Amniotic epithelial cell (primary cell): ENCODE results near the gene PYCARD.
A peak's percentile ranks its signal among the peaks of the same experiment; 100 is the strongest.
"Not testable (repeated sequence)": the region's sequence is repeated elsewhere in the genome, so short reads cannot be mapped to it uniquely, and the experiment has no call there.

ENCODE experiments used
- DNase-seq: peaks from one replicate; pipeline ENCODE4 v3.0.0-alpha.2; 2010; ENCODE audit warnings: low read depth

Gene PYCARD

DNA sequence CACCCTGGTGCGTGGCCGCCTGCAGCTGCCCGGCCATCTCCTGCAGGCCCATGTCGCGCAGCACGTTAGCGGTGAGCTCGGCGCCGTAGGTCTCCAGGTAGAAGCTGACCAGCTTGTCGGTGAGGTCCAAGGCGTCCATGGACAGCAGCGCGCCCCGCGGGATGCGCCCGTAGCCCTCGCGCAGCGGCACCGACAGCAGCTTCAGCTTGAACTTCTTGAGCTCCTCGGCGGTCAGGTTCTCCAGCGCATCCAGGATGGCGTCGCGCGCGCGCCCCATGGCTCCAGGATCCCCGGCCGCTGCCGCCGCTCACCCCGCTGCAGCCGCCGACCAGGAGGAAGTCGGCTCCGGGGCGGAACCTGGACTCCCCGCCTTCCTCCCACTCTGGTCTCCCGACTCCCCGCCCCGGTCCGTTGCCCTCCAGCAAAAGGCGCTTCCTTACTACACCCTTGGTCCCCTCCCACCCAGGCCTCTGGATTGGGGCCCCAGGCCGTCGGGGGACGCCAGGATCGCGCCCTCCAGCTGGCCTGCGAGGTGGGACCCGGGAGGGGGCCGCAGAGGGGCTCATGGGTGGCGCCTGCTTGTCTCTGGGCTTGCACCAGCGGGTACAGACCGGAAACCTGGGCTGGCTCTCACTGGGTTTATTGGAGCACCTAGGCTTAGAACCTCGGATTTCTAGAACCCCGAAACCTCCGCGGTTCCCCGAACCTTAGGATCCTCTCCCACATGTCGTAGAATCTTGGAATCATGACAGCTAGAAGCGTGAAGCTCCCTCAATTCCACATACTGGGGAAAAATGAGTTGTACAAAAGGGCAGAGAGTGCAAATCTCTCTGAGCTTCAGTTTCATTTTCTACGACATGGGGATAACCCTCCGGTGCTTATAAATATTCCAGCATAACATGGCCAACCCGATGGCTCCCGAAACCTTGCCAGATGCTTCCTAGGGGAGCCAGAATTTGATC lies at the start of gene PYCARD:
Gene PYCARD, minus strand, starts transcription at position 347 of the 962 bp plus-strand sequence. Its CDS starts 70 bp downstream, at position 277.
- DNase-seq = peak; percentile 26

DNA sequence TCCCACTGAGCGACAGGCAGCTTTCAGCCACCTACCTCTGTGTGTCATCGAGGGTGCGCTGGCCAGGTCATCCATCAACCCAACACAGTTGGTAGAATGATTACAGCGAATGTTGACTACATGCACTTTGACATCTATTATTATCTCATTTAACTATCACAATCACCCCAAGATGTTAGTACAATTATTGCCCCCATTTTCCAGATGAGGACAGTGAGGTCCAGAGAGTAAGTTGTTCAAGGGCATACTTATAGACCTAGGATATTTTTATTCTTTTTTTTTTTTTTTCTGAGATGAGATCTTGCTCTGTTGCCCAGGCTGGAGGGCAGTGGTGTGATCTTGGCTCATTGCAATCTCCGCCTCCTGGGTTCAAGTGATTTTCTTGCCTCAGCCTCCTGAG lies 48.9 kb upstream of the PYCARD start:
- DNase-seq = no peak

DNA sequence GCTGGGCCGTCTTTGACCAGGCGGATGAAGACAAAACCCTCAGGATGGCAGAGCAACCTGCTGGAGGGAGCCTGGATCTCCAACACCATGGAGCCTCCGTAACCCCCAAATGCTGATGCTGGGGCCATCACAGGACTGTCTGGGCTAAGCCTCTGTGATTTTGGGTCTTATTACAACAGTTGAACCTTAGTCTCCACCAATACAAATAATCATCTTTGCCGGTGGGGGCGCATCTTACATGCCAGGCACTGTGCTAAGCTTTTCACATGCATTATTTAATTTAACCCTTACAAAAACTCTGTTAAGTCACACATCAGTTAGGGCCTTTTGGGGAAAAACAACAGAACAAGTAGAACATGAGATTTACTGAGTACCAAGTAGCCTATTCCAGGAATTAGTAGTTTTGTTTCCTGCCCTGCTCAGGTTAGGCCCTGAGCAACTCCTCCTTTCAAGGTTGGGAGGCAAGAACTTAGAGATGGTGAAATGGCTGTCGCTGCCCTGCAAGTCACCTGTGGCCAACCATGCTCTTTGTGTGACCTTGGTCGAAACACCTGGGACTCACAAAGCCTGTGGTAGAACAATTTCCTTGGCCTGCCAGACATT lies 48.3 kb upstream of the PYCARD start:
- no peak for DNase-seq

DNA sequence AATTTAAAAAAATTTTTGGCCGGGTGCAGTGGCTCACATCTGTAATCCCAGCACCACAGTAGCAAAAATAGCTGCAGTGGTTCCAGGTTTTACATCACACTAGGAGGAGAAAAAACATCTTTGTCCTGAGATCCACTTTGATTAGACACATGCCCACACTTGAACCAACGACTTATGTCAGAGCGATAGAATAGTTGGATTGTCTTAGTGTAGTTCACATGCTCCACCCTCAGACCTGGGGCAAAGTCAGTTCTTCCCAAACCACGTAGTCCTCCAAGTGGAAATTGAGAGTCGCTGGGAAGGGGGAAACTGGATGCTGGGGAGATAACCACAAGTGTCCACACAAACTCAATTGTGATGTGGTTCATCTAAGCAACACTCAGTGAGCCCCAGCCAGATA lies 45.8 kb upstream of the PYCARD start:
- DNase-seq = no peak

DNA sequence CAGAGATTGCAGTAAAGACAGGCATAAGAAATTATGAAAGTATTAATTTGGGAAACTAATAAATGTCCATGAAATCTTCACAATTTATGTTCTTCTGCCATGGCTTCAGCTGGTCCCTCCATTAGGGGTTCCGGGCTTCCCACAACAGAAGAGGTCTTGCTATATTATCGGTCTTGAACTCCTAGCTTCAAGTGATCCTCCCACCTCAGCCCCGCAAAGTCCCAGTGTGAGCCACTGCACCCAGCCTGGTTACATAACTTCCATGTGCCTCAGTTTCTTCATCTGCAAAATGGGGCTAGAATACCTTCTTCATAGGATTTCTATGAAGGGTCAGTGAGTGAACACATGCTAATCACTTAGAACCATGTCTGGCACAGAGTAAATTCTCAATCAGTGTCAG lies 43.7 kb upstream of the PYCARD start:
- DNase-seq = no peak

DNA sequence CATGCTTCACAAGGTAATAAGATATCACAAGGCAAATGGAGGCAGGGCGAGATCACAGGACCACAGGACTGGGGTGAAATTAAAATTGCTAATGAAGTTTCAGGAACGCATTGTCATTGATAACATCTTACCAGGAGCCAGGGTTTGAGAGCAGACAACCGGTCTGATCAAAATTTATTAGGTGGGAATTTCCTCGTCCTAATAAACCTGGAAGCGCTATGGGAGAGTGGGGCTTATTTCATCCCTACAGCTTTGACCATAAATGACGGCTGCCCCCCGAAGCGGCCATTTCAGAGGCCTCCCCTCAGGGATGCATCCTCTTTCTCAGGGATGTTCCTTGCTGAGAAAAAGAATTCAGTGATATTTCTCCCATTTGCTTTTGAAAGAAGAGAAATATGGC lies 43.0 kb upstream of the PYCARD start:
- DNase-seq = not testable (repeated sequence)

DNA sequence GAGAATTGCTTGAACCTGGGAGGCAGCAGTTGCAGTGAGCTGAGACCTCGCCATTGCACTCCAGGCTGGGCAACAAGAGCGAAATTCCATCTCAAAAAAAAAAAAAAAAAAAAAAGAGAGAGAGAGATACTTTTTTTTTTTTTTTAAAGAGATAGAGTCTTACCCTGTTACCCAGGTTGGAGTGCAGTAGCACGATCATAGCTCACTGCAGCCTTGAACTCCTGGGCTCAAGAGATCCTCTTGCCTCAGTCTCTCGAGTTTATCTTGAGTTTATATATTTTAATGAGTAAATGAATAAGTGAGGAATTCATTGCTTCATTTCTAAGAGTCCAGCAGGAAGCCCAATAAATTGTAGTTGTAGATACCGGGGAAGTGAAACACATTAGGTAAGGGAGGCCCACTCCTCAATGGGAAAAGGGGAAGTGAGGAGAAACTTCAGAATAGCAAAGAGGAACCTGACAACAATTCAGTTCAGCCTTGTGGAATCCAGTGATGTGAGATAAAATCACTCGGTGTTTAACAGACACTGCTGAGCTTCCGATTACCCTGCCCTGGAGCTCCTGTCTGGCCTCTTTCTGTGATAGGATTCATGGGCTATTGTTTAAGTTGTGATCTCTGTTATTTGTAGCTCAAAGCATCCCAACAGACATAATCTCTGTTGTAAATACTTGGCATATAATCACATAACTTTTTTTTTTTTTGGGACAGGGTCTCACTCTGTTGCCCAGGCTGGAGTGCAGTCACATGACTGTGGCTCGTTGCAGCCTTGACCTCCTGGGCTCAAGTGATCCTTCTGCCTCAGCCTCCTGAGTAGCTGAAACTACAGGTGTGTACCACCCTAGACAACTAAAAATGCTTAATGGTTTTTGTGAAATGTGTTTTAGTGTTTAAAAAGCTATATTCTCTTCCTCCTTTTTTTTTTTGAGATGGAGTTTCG lies 41.4 kb upstream of the PYCARD start:
- DNase-seq = no peak

DNA sequence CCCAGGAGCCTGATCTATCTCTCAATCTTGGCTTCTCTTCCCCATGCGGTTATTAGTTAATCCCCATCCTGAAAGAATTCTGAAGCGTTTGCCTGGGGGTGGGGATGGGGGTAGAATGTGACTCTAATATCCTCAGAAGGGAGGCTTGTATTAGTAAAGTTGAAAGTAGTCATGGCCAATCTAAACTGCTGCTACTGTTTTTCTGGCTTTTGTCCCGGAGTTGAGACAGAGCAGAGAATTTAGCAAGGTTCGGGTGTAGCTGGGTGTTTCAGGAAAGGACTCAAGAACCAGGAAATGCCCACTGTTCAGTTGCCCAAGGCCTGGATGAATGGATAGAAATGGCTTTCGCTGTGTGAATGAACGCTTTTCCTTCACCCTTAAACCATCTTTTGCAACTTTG lies 39.6 kb upstream of the PYCARD start:
- no peak for DNase-seq

DNA sequence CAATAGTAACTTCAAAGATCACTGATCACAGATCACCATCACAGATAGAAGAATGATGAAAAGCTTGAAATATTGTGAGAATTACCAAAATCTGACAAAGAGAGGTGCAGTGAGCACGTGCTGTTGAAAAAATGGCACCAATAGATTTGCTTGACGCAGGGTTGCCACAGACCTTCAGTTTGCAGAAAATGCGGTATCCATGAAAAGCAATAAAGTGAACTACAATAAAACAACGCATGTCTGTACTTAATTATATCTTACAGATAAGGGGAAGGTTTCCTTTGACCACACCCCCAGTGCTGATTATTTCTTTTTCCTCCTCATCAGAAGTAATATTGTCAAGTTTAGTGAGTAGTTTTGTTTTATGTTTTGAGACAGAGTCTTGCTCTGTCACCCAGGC lies 35.5 kb upstream of the PYCARD start:
- no peak for DNase-seq

DNA sequence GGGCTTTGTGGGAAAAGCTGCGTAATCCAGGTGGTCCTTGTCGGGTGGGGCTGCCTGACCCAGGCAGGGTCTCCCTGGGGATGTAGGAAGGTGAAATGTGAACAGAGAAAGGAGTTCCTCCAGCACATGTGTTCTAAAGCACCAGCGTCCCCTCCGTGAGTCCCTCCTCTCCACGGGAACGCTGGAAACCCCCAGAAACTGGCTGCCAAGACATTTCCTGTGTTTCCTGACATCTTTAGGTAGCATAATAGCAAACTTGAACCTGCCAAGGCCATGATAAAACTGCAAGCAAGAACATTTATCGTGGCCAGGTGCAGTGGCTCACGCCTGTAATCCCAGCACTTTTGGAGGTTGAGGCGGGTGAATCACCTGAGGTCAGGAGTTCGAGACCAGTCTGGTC lies 26.9 kb upstream of the PYCARD start:
- DNase-seq = no peak

DNA sequence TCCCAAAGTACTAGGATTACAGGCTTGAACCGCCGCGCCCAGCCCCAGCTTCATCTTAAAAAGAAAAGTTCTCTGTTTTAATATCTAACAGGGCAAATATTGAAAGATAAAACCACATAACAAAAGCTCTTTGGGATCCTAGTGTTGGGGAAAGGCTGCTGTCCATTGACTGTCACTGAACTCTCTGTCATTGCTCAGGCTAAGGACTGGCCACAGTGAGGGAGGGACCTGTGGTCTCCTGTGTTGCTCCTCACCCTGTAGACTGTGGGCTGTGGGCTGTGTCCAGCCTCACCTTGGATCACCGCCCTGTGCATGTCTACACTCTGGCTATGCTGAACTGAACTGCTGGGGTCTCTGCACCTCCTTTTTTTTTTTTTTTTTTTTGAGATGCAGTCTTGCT lies 25.6 kb upstream of the PYCARD start:
- DNase-seq = no peak

DNA sequence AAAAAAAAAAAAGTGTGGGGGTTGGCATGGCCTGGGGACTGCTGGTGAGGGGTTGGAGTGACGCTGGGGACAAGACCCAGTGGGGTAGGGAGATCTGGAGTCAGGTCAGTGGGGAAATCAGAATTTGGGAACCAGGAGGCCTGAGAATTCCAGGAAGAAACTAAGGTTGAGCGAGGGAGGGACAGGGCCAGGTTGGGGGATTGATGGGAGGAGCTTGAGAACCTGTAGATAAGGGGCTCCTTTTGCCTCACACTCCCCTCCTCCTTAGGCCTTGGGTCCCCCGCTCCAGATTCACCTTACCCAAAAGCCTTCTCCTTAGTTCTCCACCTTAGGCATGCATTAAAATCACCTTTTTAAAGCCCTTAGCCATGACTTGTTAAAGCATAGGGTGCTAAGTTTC lies 22.6 kb upstream of the PYCARD start:
- DNase-seq = no peak

DNA sequence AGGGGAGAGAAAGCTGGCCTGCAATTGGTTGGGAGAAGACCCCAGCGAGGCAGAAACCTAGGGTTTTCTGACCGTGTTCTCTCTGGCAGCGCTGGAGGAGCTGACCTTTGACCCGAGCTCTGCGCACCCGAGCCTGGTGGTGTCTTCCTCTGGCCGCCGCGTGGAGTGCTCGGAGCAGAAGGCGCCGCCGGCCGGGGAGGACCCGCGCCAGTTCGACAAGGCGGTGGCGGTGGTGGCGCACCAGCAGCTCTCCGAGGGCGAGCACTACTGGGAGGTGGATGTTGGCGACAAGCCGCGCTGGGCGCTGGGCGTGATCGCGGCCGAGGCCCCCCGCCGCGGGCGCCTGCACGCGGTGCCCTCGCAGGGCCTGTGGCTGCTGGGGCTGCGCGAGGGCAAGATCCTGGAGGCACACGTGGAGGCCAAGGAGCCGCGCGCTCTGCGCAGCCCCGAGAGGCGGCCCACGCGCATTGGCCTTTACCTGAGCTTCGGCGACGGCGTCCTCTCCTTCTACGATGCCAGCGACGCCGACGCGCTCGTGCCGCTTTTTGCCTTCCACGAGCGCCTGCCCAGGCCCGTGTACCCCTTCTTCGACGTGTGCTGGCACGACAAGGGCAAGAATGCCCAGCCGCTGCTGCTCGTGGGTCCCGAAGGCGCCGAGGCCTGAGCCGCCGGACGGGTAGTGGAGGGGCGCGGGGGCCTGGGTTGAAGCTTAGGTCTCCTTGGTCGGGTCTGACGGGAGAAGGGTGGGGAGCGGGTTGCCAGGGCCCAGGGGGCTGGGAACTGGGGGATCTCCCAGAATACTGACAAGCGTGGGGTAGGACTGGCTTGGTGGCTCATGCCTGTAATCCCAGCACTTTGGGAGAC lies 21.8 kb upstream of the PYCARD start:
- no peak for DNase-seq

DNA sequence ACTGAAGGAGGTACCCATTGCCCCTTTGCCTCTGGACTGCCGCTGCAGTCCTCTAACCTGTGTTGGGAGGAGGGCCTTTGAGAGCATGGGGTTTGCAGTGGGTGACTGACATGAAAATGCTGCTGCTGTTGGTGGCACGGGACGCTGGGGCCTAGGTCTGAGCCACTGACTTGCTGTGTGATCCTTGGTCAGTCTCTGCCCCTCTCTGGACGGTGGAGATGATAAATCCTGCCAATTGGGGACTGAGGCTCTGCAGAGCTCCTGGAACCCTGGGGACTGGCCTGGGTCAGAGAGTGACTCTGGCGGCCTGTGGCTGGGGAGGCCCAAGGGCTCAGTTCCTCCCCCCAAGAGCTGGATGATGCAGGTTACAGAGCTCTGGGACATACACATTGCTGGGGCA lies 20.5 kb upstream of the PYCARD start:
- no peak for DNase-seq

DNA sequence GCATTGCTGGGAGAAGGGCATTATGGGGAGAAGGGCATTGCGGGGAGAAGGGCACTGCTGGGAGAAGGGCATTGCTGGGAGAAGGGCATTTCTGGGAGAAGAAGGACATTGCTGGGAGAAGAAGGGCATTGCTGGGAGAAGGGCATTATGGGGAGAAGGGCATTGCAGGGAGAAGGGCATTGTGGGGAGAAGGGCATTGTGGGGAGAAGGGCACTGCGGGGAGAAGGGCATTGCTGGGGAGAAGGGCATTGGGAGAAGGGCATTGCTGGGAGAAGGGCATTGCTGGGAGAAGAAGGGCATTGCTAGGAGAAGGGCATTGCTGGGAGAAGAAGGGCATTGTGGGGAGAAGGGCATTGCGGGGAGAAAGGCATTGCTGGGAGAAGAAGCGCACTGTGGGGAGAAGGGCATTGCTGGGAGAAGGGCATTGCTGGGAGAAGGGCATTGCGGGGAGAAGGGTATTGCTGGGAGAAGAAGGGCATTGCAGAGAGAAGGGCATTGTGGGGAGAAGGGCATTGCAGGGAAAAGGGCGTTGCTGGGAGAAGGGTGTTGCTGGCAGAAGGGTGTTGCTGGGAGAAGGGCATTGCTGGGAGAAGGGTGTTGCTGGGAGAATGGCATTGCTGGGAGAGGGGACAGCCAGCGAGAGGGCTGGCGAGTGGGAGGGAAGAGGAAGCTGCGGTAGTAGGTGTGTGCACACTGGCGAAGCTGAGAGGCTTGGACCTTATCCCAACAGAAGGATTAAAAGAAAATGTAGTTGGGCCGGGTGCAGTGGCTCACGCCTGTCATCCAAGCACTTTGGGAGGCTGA lies 19.0 kb upstream of the PYCARD start:
- no peak for DNase-seq

DNA sequence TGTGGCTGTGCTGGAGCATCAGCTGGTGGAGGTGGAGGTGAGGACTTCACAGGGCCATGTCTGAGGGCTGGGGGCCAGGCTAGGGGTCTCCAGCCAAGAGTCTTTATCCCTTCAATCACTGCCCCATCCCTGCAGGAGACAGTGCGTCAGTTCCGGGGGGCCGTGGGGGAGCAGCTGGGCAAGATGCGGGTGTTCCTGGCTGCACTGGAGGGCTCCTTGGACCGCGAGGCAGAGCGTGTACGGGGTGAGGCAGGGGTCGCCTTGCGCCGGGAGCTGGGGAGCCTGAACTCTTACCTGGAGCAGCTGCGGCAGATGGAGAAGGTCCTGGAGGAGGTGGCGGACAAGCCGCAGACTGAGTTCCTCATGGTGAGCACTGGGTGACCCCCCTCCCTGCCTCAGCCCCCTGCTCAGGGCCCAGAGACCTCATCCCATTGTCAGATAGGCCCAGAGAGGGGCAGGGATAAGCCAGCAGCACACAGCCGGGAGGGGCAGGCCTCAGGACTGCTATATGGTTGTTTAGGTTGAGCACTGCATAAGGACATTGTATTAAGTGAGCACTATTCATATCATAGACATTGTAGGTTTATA lies 16.7 kb upstream of the PYCARD start:
- DNase-seq = no peak

DNA sequence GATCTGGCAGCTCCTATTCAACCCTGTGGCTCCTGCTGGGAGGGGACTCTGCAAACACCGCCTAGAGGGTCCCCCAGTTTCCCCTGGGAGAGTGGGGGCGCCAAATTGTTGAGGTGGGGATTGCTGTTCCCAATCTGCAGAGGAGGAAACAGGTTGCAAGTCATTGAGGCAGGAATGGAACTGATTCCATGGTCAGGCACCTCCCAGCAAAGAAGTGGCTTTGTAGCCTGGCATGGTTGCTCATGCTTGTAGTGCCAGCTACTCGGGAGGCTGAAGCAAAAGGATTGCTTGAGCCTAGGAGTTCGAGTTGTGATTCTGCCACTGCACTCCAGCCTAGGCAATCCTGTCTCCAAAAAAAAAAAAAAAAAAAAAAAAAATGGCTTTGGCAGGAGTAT lies 14.6 kb upstream of the PYCARD start:
- no peak for DNase-seq

DNA sequence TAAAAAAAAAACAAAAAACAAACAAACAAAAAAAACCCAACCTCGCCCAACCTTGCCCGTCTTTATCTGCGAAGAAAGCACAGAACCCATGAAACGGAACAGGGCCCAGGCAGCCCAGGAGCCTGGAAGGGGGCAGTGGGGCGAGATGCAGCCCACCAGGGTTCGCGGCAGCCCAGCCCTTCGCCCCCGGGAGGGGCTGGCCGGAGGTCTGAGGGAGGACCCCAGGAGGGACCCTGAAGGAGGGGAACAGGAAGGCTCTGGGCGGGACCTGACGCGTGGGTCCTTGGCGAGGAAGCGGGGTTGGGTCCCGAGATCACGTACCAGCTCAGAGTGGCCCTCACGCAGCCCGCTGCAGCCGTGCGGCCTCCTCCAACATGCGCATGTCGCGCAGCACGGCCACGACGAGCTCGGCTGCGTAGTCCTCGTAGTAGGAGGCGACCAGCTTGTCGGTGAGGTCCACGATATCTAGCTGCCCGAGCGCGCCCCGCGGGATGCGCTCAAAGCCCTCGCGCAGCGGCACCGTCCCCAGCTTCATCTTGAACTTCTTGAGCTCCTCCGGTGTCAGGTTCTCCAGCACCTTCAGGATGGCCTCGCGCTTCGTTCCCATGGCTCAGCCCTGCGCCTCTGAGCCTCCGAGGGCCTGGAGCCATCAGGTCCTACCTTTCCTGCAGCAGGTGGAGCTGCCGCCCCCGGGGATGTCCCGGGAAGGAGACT lies 14.0 kb upstream of the PYCARD start, which contains the start of gene PYDC1:
Gene PYDC1, minus strand, starts transcription at position 714 of the 714 bp plus-strand sequence. Its CDS starts 107 bp downstream, at position 607.
- no peak for DNase-seq
